Activated CD4-positive, alpha-beta T cell treated with anti-CD3 and anti-CD28 coated beads, Interleukin-10, Interleukin-2, amounts not matched to agents 100 ng/mL and 50 ng/mL, durations not matched to agents 16 hours and 8 hours (primary cell): ENCODE results near the gene ASB6.

Source experiments
- DNase-seq: peaks from one replicate; pipeline ENCODE4 v3.0.0-alpha.2; 2020

The ASB6 gene, protein sequence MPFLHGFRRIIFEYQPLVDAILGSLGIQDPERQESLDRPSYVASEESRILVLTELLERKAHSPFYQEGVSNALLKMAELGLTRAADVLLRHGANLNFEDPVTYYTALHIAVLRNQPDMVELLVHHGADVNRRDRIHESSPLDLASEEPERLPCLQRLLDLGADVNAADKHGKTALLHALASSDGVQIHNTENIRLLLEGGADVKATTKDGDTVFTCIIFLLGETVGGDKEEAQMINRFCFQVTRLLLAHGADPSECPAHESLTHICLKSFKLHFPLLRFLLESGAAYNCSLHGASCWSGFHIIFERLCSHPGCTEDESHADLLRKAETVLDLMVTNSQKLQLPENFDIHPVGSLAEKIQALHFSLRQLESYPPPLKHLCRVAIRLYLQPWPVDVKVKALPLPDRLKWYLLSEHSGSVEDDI

DNA sequence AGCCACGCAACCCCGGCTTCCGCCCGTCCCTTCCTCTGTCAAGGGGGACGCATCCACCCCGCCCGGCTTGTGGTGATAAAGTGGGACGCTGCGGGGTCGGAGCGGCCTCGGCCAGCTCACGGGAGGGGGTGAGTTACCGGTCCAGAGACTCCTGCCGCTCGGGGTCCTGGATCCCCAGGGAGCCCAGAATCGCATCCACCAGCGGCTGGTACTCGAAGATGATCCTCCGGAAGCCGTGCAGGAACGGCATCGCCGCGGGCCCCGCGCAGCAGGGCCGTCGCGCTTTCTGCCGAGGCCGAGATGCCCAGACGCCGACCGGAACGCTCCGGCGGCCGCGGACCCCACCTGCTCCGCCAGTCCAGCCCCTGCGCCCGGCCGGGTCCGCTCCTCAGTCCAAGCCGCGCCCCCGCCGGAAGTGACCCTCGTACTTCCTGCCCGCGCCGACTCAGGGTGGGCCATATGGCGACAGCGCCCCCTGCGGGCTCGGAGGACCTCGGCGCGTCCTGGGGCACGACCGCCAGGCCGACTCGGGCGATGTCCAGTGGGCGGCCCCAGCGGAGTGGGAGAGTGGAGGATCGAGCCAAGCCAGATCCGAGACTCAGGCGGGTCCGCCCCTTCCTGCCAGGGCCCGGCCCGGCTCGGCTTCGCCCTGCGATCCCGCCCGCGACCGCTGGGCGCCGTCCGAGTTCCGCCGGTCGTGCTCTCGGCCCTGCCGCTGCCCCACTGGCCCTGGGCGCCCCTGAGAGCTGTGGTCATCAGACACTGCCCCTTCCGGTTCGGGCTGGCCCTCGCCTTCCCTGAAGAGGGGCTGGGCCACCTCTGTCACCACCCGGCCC, at the start of gene ASB6:
Gene ASB6 (minus strand): TSS at position 402 of the 836 bp plus-strand sequence. CDS start 152 bp downstream, at position 250.
- DNase-seq, result peak; percentile 96

DNA sequence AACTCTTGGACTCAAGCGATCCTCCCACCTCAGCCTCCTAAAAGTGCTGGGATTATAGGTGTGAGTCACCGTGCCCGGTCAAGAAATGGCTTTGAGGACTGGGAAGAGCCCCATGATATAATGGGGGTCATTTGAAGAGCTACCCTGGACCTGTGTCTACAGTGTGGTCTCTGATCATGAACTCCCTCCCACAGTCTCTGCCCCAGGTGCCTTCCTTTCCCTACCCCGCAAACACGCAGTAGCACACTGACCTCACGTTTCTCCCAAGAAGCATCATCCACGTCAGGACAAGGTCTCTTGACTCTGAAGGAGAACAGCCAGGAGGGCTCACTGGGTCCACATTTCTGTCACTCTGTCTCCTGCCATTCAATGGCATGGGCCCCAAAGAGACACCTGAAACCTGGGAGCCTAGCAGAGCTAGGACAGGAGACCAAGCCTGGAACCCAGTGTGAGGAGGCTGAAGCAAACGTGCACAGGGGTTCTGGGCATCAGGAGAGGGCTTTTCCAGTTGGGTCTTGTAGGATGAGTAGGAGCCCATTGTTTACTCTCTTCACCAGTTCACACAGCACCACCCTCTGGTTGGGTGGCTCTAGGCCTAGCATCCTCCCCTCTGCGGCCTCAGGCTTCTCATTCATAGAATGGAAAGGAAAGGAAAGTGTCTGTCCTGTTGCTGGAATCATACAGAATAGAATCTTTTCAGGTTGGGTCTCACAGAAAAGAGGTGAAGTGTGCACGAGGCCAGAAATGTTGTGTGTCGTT, 46.5 kb upstream of the ASB6 start:
- DNase-seq, result no peak

DNA sequence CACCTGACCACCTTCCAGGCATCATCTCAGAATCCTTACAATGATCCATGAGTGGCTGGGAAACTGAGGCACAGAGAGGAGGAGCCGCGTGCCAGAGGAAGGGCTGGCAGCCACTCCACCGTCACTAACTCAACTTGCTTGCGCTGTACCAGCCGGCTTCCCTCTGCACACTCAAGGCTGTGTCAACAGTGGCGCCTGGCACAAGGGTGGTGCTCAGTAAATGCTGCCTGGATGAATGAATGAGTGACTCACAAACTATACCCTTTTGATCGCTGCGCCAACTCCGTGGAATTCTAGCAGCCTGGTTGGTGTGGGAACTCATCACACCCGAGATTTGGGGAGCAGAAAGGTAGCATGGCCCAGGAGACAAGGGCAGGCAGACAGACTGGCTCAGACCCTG, 45.4 kb upstream of the ASB6 start:
- DNase-seq, result no peak

DNA sequence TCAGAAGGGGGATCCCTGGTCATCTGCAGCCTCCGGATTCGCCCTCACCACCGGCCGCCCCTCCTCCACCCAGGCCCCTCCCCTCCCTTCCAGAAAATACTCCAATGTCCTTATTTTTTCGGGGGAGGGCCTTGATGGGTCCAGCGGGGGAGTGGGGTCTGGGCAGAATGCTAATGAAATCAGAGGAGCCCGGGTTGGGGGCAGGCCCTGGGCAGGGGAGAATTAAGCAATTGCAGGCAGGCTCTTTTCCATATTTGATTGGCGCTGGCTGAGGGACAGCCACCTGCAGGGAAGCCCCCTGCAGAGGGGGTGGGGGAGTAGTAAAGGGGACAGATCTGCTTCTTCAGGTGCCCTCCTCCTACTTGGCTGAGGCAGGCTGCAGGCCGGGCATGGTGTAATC, 44.8 kb upstream of the ASB6 start:
- no peak for DNase-seq

DNA sequence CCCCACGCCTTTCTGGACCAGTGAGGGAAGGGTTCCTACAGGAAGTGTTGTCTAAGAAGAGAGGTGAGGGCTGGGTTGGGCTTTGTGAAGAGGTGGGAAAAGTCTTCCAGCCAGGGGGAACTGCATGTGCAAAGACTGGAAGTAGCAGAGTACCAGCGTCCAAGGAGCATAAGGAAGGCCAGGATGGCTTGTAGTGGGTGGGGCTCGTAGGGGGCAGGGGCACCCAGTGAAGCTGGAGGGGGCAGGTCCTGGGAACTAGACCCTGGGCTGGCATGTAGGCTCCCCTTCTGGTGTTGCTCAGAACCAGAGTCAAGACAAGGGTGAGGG, 43.9 kb upstream of the ASB6 start:
- no peak for DNase-seq

DNA sequence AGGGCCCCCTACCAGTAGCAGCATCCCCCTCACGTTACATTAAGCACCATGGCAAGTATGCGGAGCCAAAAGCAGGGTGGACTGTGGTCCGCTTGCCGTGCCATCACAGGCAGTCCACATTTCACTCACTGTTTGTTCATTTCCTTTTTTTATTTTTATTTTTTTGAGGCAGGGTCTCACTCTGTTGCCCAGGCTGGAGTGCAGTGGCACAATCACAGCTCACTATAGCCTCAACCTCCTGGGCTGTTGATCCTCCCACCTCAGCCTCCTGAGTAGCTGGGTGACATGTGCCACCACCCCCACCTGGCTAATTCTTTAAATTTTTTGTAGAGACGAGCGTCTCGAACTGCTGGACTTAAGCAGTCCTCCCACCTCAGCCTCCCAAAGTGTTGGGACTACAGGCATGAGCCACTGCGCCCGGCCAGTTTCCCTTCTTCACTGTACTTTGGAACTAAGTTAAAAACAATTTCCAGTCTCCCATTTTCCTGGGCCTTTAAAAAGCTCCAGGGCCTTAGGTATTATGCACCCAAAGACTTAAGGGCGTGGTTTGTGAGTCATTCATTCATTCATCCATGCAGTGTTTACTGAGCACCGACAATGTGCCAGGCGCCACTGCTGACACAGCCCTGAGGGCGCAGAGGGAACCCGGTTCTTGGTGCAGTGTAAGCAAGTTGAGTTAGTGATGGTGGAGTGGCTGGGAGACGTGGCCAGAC, 43.4 kb upstream of the ASB6 start:
- DNase-seq, result no peak

DNA sequence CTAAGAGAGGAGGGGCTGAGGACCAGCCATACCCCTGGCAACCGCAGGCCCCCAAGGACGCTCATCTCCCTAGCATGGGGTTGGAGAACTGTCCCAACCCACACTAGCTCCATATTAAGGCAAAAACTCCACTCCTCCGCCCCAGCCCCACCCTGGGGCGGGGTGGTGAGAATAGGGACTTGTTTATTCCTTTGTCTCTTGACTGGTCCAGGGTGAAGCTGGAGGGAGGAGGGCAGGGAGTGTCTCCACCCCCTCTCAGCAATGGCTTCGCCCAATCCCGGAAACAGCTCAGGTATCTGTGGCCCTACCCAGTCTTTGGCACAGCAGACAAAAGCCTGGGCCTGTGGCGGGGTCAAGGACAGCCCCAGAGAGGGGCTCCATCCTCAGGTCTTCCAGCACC, 40.4 kb upstream of the ASB6 start:
- DNase-seq, result no peak

DNA sequence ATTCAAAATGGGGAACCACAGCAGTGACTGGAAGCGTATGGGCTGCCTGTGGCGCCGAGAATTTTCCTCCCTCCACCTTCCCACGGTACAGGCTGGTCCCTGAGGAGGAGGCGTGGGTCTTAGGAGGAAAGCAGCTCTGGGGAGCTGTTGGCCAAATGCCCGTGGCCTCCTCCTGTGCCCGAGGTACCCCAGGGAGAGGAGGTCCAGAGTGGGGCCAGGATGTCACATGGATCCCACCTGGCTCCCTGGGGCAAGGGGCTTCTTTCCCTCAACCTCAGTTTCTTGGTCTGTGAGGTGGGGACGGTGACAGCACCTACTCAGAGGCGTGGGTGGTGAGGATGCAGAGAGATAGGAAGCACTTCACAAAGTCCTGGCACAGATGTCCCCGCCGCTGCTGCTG, 40.0 kb upstream of the ASB6 start:
- DNase-seq, result no peak

DNA sequence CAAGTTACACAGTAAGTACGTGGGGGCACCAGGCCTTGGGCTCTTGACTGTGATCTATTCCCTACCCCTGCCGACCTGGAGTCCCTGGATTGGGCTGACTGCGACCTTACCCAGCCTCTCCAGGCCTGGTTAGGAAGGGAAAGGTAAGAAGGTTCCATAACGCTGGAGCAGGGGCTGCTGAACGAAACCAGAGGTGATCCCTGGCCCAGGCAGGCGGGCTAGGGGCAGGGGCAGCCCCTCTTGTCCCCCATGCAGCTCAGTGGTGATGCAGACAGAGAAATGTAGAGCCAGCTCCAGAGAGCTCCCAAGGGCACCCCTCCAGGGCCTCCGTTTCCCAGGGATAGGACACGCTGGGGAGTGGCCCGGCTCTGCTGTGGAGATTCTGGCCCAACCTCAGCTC, 37.6 kb upstream of the ASB6 start:
- DNase-seq, result no peak

DNA sequence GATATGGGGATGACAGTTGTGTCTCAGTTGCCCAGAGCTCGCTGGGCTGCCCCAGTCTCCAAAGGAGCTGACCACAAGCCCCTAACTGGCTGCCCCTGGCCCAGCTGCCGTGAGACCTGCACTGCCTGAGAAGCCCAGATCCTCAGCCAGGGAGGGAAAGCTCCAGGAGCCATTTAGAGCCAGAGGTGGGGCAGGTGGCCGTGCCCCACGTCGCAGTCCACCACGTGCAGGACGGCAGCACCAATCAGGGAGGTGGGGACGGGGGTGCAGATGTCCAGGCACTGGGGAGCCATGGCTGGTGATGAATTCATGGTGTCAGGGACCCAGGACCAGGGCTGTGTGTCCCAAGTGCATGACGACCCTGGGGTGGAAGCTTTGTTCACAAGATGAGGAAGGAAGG, 36.9 kb upstream of the ASB6 start:
- DNase-seq, result no peak

DNA sequence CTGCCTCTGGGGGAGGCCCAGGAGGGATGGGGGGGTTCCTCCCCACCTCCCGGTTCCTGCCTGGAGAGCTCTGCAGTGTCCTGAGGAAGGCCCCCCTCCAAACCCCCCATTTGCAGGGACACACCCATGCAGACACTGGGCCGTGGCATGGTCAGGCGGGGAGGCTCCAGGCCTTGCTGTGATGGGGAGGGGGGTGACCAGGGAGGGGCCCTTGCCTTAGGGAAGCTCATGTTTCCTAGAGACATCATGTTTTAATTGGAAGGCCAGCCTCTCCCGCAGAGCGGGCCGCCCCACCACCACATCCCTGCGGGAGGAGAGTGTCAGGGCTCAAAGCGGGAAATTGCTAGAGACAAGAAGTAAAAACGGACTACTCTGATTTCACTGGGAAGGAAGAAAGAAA, 35.5 kb upstream of the ASB6 start:
- no peak for DNase-seq

DNA sequence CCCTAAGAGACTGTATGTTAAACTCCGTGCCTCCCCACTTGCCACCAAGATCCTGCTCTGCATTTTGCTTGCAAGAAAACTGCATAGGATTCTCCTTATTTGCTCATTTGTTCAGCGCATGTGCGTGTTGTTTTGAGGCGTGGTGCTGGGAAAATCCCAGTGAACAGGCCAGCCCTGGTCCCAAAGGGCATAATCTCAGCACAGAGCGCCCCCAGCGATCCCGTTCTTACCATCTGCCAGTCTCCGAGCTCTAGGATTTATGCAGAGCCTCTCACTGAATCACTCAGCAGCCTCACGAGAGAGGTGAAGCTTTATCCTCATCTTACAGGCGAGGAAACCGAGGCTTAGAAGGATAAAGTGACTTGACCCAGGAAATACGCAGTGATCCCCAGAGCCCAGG, 35.0 kb upstream of the ASB6 start:
- no peak for DNase-seq

DNA sequence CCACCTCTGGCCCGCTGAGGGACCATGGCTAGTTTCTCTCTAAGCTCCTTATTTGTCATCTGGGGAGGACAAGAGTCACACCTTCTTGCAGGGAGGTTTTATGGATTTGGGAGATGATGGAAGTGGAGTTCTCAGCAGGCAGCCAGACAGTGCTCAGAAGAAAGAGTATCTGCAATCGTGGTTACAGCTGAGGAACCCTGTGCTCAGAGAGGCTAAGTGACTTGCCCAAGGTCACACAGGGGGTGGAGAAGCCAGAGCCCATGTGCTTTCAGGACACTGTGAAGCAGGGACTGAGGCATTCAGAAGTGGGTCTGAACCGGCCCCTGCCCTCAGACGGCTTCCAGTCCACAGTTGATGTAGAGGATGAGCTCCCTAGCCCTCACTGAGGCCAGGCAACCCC, 34.3 kb upstream of the ASB6 start:
- no peak for DNase-seq

DNA sequence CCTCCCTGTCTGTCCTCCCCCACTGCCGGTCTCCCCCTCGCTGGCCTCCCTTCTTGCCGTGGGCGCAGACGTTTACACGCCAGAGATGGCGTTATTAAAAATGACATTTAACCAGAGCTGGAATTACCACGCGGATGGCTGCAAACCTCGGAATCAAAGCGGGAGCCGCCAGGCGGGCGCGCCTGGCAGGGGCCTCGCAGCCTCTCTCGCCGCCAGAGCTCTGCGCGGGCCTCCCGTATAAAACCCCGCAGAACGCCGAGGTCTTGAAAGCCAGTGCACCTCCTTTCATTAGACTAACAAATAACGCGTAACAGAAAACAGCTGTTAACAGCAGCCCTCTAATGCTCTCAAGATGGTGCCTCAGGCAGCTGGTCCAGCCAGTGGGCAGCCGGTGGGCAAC, 33.7 kb upstream of the ASB6 start:
- DNase-seq, result no peak

DNA sequence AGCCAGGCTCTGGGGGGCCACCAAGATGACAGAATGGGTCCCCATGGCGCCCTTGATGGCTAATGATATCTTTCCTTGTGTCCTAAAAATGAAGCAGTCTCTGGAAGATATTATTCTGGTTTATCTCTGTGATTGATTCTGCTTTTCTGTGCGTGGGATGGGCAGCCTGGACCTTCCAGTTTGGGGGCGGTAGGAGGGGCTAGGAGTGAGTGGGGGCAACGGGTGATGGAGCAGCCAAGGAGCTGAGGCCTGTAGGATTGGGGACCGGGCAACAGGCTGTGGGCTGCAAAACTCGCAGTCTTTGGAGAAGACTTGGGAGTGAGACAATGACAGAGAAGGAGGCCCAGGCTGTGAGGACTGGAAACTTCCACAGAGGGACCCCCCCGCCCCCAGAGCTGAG, 32.3 kb upstream of the ASB6 start:
- DNase-seq, result no peak

DNA sequence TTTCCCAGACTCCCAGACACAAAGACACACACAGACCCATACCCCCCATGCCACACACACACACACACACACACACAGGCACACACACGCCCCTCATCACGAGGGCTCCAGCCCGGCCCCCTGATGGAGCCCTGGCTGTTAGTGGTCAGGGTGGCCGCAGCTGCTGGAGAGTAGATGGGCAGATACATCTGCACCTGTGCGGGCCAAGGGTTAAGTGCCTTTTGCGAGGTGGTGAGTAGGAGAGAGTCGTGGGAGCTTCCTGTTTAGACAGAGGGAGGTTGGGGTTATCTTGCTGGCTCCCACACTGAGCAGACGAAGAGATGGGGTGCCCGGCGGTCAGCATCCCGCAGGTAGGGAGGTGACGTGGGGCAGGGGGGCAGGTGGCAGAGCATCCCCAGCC, 31.7 kb upstream of the ASB6 start:
- no peak for DNase-seq

DNA sequence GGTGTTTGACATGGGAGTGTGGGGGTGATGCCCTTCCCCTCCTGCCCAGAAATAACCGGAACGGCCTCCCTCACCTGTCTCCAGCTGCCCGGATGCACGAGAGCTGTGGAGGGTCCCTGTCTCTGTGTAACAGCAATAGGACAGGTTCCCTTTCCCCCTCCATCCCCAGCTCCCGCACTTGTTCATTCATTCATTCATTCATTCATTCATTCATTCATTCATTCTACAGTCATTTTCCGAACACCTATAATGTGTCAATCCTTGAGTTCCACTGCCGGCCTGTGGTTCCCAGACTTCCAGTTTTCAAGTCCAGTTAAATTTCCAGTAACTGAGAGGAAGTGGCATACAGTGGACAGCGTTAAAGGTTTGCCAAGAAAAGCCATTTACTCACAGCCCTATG, 30.8 kb upstream of the ASB6 start:
- DNase-seq, result no peak

DNA sequence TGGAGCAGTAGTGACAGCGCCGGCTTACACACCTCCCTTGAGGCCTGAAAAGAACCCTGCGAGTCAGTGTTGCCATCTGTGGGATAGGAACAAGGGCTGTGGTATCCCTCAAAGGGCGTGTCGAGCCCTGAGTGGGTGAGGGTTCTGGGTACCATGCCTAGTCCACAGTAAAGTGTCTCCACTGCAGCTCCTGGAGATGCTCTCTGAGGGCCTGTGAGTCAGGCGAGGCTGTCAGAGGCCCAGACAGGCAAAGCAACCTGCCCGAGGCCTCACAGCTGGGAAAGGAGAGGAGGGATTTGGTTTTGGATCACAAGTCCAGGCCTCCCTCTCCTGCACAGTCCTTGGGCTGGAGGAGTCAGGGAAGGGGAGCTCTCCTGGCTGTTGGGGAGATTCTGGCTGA, 29.6 kb upstream of the ASB6 start:
- DNase-seq, result peak; percentile 13

DNA sequence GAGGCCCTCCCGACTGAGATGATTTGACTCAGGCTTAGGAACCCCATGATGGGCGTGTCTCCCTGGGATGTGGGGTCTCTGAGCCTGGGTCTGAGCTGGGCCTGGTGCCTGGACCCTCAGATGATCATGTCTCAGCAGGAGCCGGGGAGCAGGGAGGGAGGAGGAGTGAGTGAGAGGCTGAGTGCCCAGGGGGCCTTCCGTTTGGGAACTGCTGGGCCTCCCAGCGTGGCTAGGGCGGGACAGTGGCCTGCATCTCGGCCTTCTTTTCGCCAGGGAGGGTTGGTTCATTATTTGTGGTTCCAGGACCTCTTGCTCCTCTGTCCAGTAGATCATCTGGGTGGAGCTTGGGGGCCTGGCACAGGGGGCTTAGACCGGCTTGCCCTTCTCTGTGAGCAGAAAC, 29.1 kb upstream of the ASB6 start:
- no peak for DNase-seq

DNA sequence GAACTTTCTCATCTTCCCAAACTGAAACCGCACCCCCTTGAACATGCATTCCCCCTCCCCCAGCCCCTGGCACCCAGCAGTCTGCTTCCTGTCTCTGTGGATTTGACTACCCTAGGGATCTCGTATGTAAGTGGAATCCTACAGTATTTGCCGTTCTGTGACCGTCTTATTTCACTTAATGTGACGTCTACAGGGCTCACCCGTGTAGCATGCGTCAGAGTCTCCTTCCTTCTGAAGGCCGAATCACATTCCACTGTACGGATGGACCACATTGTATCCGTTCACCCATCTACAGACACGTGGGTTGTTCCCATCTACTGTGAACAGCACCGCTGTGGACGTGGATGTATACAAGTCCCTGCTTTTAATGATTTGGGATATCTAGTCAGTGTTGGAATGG, 28.0 kb upstream of the ASB6 start:
- DNase-seq, result no peak

DNA sequence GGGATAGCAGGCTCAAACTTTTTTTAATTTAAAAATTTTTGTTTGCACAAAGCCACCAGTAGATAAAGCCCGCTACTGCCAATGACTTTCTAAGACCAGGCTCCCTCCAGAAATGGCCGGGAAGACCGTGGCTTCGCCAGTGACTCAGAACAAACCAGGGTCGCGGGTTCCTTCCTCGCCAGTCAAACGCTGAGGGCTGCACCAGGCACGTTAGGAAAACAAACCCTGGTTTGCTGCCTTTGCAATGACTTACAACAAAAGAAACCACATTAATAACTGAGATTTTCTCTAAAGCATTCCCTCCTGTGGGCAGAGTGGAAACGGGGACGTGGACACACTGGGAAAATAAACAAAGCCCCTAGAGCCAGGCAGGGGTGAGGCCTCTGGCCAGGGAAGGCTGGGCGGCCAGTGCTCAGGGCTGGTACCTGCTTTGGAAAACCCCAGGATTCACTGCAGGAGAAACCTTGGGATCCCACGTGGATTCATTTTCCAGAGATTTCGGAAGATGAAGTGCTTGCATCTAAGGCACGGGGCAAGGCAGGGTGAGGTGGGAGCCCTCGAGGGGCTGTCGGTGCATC, 27.3 kb upstream of the ASB6 start:
- no peak for DNase-seq

DNA sequence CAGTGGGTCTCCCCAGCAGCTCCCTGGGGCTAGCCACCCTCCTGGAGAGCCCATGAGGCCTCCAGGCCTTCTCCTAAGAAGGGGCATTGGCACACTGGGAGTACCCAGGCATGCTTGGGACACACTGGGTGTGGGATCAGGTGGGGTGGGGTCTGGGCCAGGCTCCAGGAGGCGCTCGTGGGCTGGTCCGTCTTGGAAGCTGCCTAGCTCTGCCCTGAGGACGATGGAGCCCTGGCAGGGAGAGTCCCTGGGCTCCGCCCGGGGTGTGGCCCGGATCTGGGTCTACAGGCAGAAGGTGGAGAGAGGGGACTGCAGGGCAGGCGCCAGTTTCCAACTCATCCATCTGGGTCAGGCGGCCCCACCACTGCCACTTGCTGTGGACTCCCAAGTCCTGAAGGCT, 25.9 kb upstream of the ASB6 start:
- no peak for DNase-seq

DNA sequence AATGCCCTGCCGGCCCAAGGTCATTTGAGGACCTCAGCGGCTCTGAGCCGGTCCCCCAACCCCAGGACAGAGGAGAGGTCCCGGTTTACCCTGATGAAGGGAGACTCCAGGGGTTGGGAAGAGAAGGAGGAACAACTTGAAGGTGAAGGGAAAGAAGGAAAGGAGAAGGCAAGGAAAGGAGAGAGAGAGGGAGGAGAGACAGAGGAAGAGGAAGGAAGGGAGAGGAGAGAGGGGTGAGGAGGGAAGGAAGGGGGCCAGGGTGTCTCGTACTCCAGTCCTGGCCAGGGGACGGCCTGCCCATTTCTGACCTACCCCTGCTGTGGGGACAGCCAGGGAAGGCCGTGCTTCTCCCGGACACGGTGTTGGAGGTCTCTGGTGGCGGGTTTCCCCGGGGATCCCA, 25.4 kb upstream of the ASB6 start:
- no peak for DNase-seq
